B cell (primary cell): ENCODE results near the gene HDC. TPM values are rescaled to one million over a fixed set of nuclear protein-coding genes. Genes with fewer than 3 reads are reported as not detected.

Experiments
- ATAC-seq: fragments of 200-7000 bp; cut with Tn5 transposase; one replicate; pipeline ENCODE4 v1.10.0; 2021; ENCODE audit warnings: low read depth, mild to moderate bottlenecking, moderate number of reproducible peaks, moderate library complexity
- CTCF ChIA-PET: fragments of 350-600 bp; sonication (Branson Sonifier 250); formaldehyde crosslinking; loops from one replicate; lab custom pipeline; 2021; ENCODE audit warnings: antibody characterized with exemption, inconsistent platforms; lab: Charles Lee
- POLR2A ChIA-PET: fragments of 350-600 bp; sonication (Branson Sonifier 250); formaldehyde crosslinking; loops from one replicate; lab custom pipeline; 2021; ENCODE audit warnings: antibody characterized with exemption; lab: Charles Lee
- DNase-seq: peaks from one replicate; pipeline ENCODE4 v3.0.0; 2013
- H2AFZ ChIP-seq: 2 replicates; pipeline ENCODE4 v1.6.1; 2012; ENCODE audit warnings: mild to moderate bottlenecking, low read depth, low read length; ENCODE audit not compliant: insufficient read depth, poor library complexity, severe bottlenecking
- H3K27ac ChIP-seq, 2 donors: 1 replicate in 1 of 2; 2 replicates in 1 of 2; pipeline ENCODE4 v1.5.1; 2012 to 2013; ENCODE audit warnings: low read length in 2 of 2, mild to moderate bottlenecking in 2 of 2, moderate library complexity in 1 of 2
- H3K27me3 ChIP-seq, 4 experiments: fragments of 200-600 bp in 1 of 4; sonication (generic) in 1 of 4; replicated peaks in 1 of 4; 1 replicate in 2 of 4; 2 replicates in 2 of 4; pipeline versions ENCODE4 v1.6.1 to v1.7.0; 2013 to 2016; ENCODE audit warnings: low read length in 3 of 4, mild to moderate bottlenecking in 2 of 4, mixed read lengths in 1 of 4, moderate library complexity in 1 of 4; ENCODE audit not compliant: insufficient read depth in 4 of 4, control insufficient read depth in 3 of 4; ENCODE audit errors: control extremely low read depth in 1 of 4
- H3K36me3 ChIP-seq, 2 experiments: replicated peaks in 1 of 2; 1 replicate in 1 of 2; 2 replicates in 1 of 2; pipeline versions ENCODE4 v1.6.1 to v1.7.1; 2013; ENCODE audit warnings: low read length in 1 of 2; ENCODE audit not compliant: insufficient read depth in 2 of 2, control insufficient read depth in 1 of 2; ENCODE audit errors: control extremely low read depth in 1 of 2, extremely low read depth in 1 of 2
- H3K4me1 ChIP-seq, 2 donors: fragments of 200-600 bp in 1 of 2; sonication (generic) in 1 of 2; 1 replicate in 1 of 2; 2 replicates in 1 of 2; pipeline versions ENCODE4 v1.5.1 to v1.6.1; 2013 to 2017; ENCODE audit warnings: low read length in 2 of 2; ENCODE audit not compliant: control insufficient read depth in 2 of 2, insufficient read depth in 2 of 2
- H3K4me2 ChIP-seq: replicated peaks from 2 replicates; pipeline ENCODE3; 2012; ENCODE audit warnings: mild to moderate bottlenecking, low read depth, low read length; ENCODE audit not compliant: poor library complexity, severe bottlenecking
- H3K4me3 ChIP-seq, 5 experiments: fragments of 200-600 bp in 1 of 5; sonication (generic) in 1 of 5; 1 replicate in 3 of 5; 2 replicates in 2 of 5; pipeline versions ENCODE4 v1.5.1 to v1.7.0; 2011 to 2016; ENCODE audit warnings: low read length in 4 of 5, mild to moderate bottlenecking in 4 of 5, low read depth in 2 of 5, control low read depth in 1 of 5, moderate library complexity in 1 of 5; ENCODE audit not compliant: insufficient read depth in 1 of 5; ENCODE audit errors: control extremely low read depth in 1 of 5, extremely low read depth in 1 of 5
- H3K79me2 ChIP-seq: fragments of 200-600 bp; sonication (generic); one replicate; pipeline ENCODE4 v1.6.0; 2016; ENCODE audit warnings: low read length; ENCODE audit not compliant: control insufficient read depth, insufficient read depth
- H3K9ac ChIP-seq: fragments of 200-600 bp; sonication (generic); 2 replicates; pipeline ENCODE4 v1.6.1; 2017; ENCODE audit warnings: mild to moderate bottlenecking, low read length, moderate library complexity
- H3K9me3 ChIP-seq, 3 donors: one replicate each; pipeline versions ENCODE4 v1.6.1 to v1.7.1; 2013; ENCODE audit warnings: low read length in 2 of 3; ENCODE audit not compliant: control insufficient read depth in 2 of 3, insufficient read depth in 1 of 3; ENCODE audit errors: control extremely low read depth in 1 of 3
- H4K20me1 ChIP-seq: 2 replicates; pipeline ENCODE4 v1.6.0; 2012; ENCODE audit warnings: mild to moderate bottlenecking, low read length; ENCODE audit not compliant: insufficient read depth, control insufficient read depth, poor library complexity, severe bottlenecking
- H3K27ac Mint-ChIP-seq: one replicate; pipeline ENCODE4 v1.8.0; 2021; ENCODE audit warnings: mixed read lengths
- H3K27me3 Mint-ChIP-seq: one replicate; pipeline ENCODE4 v1.8.0; 2021; ENCODE audit warnings: mixed read lengths
- H3K4me1 Mint-ChIP-seq: one replicate; pipeline ENCODE4 v1.8.0; 2021; ENCODE audit warnings: mixed read lengths
- H3K4me3 Mint-ChIP-seq: one replicate; pipeline ENCODE4 v1.8.0; 2021; ENCODE audit warnings: mixed read lengths
- H3K9me3 Mint-ChIP-seq: one replicate; pipeline ENCODE4 v1.8.0; 2022; ENCODE audit warnings: mixed read lengths; ENCODE audit not compliant: insufficient read depth
- EZH2 ChIP-seq: IDR thresholded peaks from 2 replicates; pipeline ENCODE4 v1.6.1; 2012; ENCODE audit warnings: borderline replicate concordance, low read depth, mild to moderate bottlenecking, moderate library complexity, low read length; ENCODE audit not compliant: insufficient read depth, poor library complexity, severe bottlenecking
- WGBS: methylation state at CpG from one replicate; pipeline ENCODE4 v1.1.5; 2013; ENCODE audit warnings: missing lambda C conversion rate; ENCODE audit not compliant: insufficient coverage; 5-methylcytosine and 5-hydroxymethylcytosine counted together
- intact Hi-C: fragments of 100-400 bp; cut with micrococcal nuclease; formaldehyde crosslinking; loops from one replicate; pipeline ENCODE4 v1.10.0; 2022
- polyA plus RNA-seq: library from polyadenylated mRNA; depleted of rRNA; stranded (reverse); fragments of >200 nt; gene quantifications from 2 replicates; pipeline ENCODE4 v1.2.3, GENCODE V29; 2012
- total RNA-seq, 2 donors: library from RNA; stranded (reverse); fragments of 120-200 nt in 1 of 2; gene quantifications; 1 replicate in 1 of 2; 2 replicates in 1 of 2; pipeline versions ENCODE4 v1.2.3 to v1.2.4, GENCODE V29; 2013 to 2022
- TF ChIP-seq, protein P1 (sequence below): fragments of 200-600 bp; IDR thresholded peaks from one replicate; pipeline ENCODE4 v1.8.0; 2022; ENCODE audit warnings: antibody characterized with exemption, mild to moderate bottlenecking

Gene HDC
- total and polyA plus RNA-seq, 2 donors (not counting 1 experiment from before 2014, with no cell fraction given): 0.88 TPM; not detected in 1

DNA sequence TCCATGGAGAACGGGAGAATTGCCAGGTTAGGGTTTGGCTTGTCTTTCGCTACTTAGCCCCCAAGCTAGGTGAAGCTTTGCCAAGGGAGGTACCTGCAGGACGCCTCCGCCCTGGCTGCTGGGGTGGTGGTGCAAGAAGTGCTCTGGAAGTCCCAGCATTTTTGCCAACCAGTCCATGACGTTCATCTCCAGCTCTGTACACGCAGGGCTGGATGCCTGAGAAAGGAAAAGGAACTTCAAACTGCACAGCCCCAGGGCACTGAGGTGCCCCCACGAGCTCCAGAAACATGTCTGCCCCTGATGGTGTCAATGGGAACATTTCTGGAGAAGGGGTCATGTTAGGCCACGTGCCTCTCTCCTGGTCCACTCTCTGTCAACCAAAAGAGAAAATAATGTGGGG, 8.2 kb downstream of the HDC start:
- Mint-ChIP-seq H3K4me3 (no peak overlapping the region), H3K27me3 (no peaks in the 10 kb centered on the region), H3K27ac (no peak overlapping the region), H3K9me3 (no peaks in the 10 kb centered on the region), H3K4me1 (peaks cover 3% of the 10 kb centered on the region)
- Histone ChIP-seq H3K4me1 (peaks cover 0 to 3% of the 10 kb centered on the region in 2 donors), H3K9me3 (no peaks in the 10 kb centered on the region), H4K20me1 (no peaks in the 10 kb centered on the region), H3K4me3 (no peak overlapping the region), H2AFZ (no peak overlapping the region), H3K79me2 (no peaks in the 10 kb centered on the region), H3K27ac (no peak overlapping the region), H3K4me2 (no peak overlapping the region), H3K9ac (no peak overlapping the region), H3K27me3 (no peaks in the 10 kb centered on the region), H3K36me3 (no peaks in the 10 kb centered on the region)
- no peak for DNase-seq
- no peak for ATAC-seq
- ChIA-PET POLR2A (no interaction called here), CTCF (no interaction called here)
- intact Hi-C loops: no loop called here
- 94% methylated on average over 7 of the region's 8 CpGs for WGBS
- TF ChIP-seq EZH2: no peak
- TF ChIP-seq, protein P1, sequence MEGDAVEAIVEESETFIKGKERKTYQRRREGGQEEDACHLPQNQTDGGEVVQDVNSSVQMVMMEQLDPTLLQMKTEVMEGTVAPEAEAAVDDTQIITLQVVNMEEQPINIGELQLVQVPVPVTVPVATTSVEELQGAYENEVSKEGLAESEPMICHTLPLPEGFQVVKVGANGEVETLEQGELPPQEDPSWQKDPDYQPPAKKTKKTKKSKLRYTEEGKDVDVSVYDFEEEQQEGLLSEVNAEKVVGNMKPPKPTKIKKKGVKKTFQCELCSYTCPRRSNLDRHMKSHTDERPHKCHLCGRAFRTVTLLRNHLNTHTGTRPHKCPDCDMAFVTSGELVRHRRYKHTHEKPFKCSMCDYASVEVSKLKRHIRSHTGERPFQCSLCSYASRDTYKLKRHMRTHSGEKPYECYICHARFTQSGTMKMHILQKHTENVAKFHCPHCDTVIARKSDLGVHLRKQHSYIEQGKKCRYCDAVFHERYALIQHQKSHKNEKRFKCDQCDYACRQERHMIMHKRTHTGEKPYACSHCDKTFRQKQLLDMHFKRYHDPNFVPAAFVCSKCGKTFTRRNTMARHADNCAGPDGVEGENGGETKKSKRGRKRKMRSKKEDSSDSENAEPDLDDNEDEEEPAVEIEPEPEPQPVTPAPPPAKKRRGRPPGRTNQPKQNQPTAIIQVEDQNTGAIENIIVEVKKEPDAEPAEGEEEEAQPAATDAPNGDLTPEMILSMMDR: no peak

DNA sequence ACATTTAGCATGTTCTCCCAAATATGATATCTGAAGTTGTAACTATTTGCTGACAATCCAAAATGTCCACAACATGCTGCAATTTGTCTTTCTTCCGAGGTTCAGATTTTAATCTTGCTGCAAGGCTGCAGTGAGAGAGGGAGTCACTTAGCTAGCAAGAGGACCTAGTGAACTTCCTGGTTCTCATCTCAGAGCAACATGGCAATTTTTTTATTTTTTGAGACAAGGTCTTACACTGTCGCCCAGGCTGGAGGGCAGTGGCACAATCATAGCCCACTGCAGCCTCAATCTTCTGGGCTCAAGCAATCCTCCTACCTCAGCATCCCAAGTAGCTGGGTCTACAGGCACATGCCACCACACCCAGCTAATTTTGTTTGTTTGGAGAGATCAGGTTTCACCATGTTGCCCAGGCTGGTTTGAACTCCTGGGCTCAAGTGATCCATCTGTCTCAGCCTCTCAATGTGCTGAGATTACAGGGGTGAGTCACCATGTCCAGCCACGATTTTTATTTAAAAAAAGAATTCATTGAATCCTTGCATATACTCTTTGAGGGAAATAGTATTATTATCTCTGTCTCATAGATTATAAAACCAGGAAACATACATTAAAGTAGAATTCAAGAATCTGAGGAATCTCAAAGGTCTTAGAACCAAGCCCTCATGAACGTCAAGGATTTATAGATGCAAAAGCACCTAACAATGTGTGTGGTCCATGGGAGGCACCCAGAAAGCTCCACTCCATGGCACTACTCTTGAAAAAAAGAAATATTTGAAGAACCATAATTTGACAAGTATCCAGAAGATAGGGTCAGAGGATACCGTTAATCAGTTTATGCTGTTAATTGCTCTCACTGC, 9.1 kb downstream of the HDC start:
- 94% methylated on average over 2 of the region's 5 CpGs for WGBS
- POLR2A ChIA-PET: no interaction called here
- no peaks in the 10 kb centered on the region for H3K36me3 ChIP-seq
- peaks cover 0 to 3% of the 10 kb centered on the region in 2 donors for H3K4me1 ChIP-seq
- H3K9ac ChIP-seq: no peak overlapping the region
- H3K9me3 ChIP-seq: no peaks in the 10 kb centered on the region
- Mint-ChIP-seq H3K27ac (no peak overlapping the region), H3K27me3 (no peaks in the 10 kb centered on the region), H3K4me3 (no peak overlapping the region), H3K4me1 (peaks cover 3% of the 10 kb centered on the region), H3K9me3 (no peaks in the 10 kb centered on the region)
- H3K4me3 ChIP-seq: no peak overlapping the region
- no peak overlapping the region for H2AFZ ChIP-seq
- no peaks in the 10 kb centered on the region for H3K79me2 ChIP-seq
- no peak overlapping the region for H3K27ac ChIP-seq
- no peaks in the 10 kb centered on the region for H3K27me3 ChIP-seq
- ATAC-seq: no peak
- DNase-seq: no peak
- CTCF ChIA-PET: no interaction called here
- no peaks in the 10 kb centered on the region for H4K20me1 ChIP-seq
- H3K4me2 ChIP-seq: no peak overlapping the region
- intact Hi-C loops: no loop called here
- TF ChIP-seq, protein P1: no peak
- no peak for TF ChIP-seq EZH2
